ENCODE measurements around the gene SVIL.

Gene SVIL

GRCh38 chr10:29634764-29635625 is at the start of gene SVIL:
SVIL (minus strand) TSS chr10:29634971; CDS start chr10:29555058, 79,913 bp downstream.
- DNase-seq, result peak; percentile 70

GRCh38 chr10:29681676-29682448 is 47.1 kb upstream of the SVIL start:
- DNase-seq, result no peak

DNA sequence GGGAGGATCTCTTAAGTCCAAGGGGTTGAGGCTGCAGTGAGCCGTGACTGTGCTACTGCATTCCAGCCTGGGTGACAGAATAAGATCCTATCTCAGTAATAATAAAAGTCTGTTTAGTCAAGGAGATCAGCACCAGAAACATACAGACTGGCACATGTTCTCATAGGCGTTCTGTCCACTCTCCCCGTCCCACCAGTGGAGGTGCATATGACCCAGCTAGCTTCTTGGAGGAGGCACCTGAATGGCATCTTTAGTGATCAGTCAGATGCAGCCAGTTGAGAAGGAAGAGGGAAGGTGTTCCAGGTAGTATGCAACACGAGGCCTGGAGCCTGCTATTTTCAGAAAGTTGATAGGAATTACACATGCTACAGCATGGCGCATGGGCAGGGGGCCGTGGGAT is 45.3 kb upstream of the SVIL start:
- no peak for DNase-seq

DNA sequence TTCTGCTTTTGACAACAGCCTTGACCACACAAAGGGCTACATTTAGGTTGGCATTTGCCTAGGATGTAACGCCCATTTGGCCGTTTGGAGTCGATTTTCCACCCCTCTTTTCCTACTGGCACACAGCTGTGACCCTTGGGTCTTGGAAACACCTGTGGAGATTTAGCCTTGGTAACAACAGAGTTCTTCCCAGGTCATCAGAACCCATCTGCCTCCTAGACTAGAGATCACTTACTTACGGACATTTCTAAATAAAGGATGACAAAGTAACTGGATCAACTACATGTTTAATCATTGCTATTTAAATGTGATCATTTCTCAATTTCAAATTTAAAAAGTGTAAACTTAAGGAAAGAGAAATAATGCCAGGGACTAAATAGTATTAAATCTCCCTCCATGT is 42.0 kb upstream of the SVIL start:
- no peak for DNase-seq

- DNase-seq, result no peak
These were observed 41.2 kb upstream of the SVIL start for GRCh38 chr10:29675984-29676383.

GRCh38 chr10:29671968-29672367 is 37.2 kb upstream of the SVIL start:
- DNase-seq, result no peak

- DNase-seq, result no peak
These were observed 36.5 kb upstream of the SVIL start for GRCh38 chr10:29671228-29671780.

DNA sequence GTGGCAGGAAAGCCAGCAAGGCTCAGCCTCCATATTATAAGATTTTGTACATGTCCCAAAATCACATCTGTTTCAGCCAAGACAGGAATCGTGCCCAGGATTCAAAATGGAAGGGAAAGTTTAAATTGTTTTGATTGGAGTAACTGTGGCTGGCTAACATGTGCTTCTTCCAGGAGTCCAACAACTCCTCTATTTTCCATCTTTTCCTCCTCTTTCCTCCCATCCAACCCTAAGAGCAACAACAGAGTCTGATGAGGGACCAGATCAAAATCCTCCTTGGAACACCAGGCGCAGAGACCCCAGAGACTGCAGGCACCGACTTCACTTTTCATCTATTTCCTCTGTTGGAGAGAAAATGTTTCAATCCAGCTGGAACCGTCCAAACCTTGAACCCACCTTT is 36.0 kb upstream of the SVIL start:
- DNase-seq, result no peak

DNA sequence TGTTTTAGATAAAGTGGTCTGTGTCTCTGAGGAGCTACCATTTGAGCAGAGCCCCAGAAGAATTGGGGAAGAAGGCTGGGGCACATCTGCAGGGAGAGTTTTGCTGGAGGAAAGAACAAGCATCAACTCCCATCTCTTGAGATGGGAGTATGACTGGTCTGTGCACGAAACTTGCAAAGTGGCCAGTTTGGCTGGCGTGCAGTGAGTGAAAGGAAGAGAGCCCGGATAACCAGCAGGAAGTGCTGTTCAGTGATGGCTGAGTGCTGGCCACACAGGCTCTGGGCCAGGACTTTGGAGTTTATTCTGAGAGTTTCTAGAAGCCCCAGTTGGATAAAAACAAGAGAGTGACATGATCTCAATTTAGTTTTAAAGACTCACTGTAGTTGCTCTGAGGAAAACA is 34.4 kb upstream of the SVIL start:
- DNase-seq, result no peak

GRCh38 chr10:29668628-29669027 is 33.9 kb upstream of the SVIL start:
- DNase-seq, result no peak

DNA sequence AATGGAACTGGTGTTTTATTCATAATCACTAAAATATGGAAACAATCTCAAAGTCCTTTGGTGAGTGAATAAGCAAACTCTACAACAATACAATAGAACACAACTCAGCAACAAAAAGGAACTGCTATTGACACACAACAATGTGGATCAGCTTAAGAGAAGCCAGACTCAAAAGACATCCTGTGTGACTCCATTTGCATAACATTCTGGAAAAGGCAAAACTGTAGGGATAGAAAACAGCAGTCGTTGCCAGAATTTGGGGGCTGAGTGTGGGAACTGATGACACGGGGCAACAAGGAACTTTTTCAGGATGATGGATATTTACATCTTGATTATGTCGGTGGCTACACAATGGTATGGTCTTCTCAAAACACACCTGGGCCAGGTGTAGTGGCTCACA is 32.4 kb upstream of the SVIL start:
- DNase-seq, result no peak

DNA sequence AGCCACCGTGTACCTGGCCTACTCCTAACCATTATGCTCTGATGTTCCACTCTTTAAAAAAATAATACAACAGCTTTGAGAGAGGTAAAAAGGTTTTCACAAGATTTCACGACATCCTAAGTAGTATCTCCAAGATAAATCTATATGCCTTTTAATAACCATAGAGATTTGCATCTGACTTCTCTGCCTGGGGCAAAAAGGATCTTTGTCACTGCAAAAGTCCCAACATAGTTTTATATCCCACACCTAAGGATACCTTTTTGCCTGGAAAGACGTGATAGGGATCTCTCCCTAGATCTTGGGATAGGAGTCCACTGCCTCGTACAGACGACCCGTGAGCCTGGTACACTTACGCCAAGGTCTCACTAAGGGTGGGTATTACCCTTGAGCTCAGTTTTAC is 31.4 kb upstream of the SVIL start:
- no peak for DNase-seq

- DNase-seq, result no peak
These were observed 28.9 kb upstream of the SVIL start for GRCh38 chr10:29663718-29664117.

- DNase-seq, result peak; percentile 98
These were observed 24.5 kb upstream of the SVIL start for GRCh38 chr10:29658984-29659965.

- no peak for DNase-seq
These were observed 23.0 kb upstream of the SVIL start for GRCh38 chr10:29657719-29658274.

DNA sequence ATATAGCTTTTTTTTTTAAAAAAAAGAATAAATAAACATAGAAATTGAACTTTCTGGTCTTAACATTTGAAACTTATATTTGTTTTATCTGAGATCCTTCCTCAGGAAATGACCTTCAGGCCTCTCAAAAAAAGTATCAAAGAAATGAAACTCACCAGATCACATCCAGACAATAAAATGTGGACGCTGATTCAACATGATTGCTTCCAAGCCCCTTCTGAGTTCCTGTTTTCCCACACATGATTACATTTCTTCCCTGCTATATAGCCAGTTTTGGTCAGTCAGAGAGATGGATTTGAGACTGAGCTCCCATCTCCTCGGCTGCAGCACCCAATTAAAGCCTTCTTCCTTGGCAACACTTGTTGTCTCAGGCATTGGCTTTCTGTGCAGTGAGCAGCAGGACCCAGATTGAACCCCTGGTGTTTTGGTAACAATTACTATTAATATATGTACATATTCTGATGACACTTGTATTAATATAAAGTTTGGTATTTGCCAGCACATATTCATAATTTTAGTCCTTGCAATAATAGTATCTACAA is 21.8 kb upstream of the SVIL start:
- DNase-seq, result no peak

DNA sequence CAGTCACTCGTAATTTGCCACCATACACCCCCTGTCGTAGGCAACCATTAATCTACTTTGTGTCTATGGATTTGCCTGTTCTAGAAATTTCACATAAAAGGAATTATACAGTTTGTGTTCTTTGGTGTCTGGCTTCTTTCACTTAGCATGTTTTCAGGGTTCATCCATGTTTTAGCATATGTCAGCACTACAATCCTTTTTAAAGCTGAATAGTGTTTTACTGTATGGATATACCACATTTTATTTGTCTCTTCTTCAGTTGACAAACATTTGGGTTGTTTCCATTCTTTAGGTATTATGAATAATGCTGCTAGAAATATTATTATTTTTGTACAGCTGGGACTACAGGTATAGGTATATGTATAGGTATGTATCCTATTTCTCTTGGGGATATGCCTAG is 17.4 kb upstream of the SVIL start:
- DNase-seq, result no peak

- DNase-seq, result no peak
These were observed 17.0 kb upstream of the SVIL start for GRCh38 chr10:29651767-29652166.

DNA sequence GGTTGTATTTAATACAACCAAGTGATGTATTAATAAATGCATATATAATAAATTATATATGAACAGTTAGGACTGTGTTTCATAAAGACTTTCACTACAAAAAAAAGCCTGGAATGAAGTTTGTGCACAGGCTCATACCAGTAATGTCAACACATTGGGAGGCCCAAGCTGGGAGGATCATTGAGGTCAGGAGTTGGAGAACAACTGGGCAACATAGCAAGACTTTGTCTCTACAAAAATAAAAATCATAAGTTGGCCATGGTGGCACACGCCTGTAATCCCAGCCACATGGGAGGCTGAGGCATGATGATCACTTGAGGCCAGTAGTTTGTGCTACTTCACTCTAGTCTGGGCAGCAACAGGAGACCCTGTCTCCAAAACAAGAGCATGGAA is 15.8 kb upstream of the SVIL start:
- DNase-seq, result no peak

DNA sequence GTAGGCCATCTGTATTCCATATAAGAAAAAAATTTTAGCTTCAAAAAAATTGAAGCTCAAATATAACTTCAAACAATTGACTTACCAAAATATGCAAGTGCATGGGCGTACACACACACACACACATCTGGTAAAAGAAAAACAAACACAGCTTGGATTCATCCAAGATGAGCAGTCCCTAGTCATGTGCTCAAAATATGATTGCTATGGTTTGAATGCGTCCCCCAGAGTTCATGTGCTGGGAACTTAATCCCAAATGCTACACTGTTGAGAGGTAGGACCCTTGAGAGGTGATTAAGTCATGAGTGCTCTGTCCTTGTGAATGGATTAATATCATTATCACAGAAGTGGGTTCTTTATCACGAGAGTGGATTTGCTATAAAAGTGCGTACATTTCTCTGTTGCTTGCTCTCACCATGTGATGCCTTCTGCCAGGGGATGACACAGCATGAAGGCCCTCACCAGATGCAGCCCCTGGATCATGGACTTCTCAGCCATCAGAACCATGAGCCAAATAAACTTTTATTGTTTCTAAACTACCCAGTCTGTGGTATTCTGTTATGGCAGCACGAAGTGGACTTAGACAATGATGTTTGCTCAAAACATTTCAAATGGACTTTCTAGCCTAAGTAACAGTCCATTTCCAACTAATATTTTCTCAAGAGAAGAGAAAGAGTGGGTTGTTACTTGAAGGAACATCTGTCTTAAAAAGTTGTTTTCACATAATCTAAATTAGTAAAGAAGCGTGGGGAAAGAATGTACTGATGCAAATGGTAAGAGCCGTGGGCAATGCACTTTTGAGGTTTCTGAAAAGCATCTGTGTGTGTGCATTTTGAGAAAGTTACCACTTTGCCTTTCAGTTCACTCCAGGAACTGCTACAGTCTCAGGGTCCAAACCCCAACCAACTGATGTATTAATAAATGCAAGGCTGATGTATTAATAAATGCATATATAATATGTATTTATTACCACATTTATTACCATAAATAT is 15.1 kb upstream of the SVIL start:
- DNase-seq, result peak; percentile 81

DNA sequence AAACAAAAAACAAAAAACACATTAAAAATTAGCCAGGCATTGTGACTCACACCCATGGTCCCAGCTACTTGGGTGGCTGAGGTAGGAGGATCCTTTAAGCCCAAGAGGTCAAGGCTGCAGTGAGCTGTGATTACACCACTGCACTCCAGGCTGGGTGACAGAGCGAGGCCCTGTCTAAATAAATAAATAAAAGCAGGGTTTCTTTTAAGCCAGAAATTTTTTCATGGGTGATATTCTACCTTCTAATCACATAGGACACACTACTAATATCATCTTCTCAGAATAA is 14.2 kb upstream of the SVIL start:
- peak; percentile 73 for DNase-seq
